Hypothalamus (tissue), 51 donors: Measurements from ENCODE around the gene CEACAM6.

ENCODE experiments used
- DNase-seq, 51 donors: peaks; one replicate each; lab custom pipeline; 2025; lab: John Stamatoyannopoulos, UW

The CEACAM6 gene

DNA sequence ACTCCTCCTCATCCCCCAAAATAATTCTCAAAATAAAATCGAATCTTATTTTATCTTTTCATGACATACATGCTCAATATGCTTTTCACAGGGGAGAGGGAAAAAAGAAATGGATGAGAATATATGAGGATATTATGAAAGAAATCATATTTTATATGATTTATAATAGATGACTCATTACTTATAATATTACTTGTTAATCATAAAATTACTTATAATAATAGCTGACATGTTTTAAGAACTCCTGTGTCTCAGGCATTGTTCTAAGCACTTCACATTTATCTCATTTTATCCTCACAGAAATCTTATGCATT, 38.0 kb downstream of the CEACAM6 start:
- no peak for DNase-seq

DNA sequence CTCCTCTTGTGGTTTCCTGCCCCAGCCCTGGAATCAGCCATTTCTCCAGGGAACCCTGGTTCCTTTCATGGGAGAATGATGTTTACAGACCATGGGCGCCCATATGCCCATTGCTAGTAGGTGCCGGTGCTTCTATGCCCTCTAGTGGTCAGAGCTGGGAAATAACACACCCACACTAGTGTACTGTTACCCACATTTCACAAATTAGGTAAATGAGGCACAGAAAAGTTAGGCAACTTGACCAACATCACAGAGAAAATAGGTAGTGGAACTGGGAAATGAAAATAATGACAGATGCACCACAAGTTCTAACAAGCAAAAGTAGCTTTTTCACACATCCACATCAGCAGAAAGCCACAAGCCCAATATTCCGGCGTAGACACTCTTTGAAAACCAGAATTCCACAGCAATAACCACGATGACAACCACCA, 39.7 kb downstream of the CEACAM6 start:
- peak in 14 of 51 donors; percentile 1 to 33 (median 12) for DNase-seq

DNA sequence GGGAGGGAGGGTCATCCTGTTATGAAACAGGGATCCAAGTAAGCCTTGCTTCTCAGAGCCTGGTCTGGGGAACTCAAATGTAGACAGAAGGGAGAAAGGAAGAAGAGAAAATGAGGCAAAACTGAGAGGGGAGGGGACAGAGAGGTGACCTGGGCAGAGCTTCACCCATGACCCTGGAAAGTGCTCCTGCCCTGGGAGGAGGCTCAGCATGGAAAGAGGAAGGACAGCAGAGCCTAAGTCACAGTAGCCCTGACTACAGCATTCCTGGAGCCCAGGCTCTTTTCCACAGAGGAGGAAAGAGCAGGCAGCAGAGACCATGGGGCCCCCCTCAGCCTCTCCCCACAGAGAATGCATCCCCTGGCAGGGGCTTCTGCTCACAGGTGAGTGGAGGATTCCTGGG, 41.0 kb downstream of the CEACAM6 start, which contains the start of gene CEACAM3:
TSS of gene CEACAM3 (plus strand) at position 226 of the 400 bp plus-strand sequence. CDS start at position 317, 91 bp downstream.
- DNase-seq = no peak

DNA sequence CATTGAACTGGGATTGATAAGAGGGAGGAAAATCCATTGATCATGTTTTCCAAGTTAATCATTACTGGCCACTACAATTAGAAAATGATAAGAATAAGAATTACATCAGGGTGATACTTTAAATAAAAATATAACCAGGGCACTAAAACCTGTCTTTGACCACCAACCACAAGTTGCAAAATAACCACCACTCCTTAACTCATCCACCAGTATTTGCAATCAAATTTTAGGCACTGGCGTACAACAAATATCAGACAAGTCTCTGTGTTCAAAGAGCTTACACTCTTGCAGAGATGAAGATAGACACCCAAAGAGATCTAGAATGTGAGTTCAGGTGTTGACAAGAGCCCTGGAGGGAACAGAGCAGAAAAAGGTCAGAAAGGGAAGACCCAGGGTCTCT, 41.6 kb downstream of the CEACAM6 start:
- DNase-seq = no peak

DNA sequence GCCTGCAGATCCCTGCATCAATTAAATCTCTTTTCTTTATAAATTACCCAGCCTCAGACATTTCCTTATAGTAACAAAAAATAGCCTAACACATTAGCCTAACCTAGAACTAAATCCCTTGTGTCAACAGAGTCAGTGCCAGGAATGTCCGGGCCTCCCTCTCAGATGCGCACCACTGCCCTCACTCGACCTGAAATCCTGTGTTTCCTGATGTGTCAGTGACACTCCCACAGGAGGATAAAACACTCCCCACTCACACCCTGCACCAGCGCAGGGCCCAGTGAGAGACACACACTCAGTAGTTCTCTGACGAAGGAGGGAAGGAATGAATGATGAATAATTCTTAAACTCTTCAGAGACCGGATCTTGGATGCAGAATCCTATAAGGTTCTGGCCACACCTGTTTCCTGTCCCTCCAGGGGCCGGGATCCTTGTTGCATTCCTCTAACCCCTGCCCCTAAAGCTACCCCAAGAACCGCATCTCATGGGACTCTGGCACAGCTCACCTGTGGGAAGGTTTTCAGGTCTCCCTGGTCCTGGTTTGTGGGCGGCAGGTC, 44.2 kb downstream of the CEACAM6 start:
- no peak for DNase-seq

DNA sequence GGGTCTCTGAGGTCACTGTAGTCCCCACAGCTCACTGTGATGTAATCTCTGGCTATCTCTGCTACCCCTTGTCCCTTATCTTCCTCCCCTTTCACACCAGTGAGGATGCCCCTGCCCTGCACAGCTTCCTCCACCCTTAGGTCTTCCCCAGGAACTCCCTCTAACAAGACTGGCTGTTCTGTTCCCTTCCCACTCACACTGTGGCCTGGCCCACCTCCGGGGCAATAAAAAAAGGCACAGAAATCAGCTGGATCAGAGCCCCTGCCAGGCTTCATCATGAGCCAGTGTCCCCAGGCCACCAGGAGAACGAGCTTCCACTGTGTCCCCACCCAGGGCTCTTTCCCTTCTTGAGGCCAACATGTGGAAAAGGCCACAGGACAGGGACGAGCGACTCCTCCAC, 45.7 kb downstream of the CEACAM6 start:
- DNase-seq = no peak

DNA sequence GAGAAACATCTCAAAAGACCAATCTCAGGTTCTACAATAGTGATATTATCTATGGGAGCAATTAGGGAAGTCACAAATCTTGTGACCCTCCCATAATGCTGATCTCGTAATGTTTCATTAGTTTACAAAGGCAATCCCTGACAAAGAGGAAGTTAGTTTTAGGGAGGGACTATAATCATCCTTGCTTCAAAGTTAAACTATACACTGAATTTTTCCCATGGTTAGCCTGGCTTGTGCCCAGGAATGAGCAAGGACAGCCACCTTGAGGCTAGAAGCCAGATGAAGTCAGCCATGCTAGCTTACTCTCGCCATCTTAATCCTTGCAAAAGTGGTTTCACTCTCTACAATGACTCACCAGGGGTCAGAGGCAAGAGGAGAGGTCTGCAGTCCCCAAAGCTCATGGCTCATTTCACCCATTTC, 46.5 kb downstream of the CEACAM6 start:
- no peak for DNase-seq

DNA sequence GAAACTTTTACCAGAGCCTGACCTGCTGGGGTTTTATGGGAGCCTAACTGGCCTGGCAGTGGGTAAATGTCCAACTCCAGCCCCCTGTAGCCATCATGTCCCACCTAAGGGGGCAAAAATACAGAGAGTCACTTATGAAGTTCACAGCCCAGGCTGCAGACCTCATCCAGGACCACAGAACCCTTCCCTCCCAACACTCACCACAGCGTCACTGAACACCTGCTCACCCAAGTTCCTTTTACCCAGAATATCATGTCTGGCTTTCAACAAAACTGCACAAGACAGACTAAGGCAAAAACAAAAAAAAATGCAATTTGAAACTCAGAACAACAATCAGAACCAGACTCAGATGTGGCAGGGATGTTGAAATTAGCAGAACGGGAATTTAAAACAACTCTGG, 47.4 kb downstream of the CEACAM6 start:
- no peak for DNase-seq

DNA sequence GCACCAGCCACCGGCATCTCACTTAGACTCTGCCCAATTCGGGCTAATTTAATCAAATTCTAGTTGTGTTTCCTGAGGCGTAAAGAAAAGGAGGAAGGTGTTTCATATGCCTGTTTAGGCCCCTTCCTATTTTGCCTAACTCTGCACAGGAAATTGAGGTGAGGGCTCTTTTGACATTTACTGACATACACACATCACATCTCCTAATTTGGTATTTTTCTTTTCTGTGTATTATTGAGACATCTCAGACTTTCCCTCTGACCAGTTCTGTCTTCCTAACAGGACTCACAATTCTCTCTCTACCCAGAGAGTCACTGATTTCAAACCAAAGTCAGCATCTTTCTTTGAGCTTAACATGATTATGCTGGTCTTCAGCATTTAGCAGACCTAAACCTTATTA, 49.0 kb downstream of the CEACAM6 start:
- DNase-seq = no peak

DNA sequence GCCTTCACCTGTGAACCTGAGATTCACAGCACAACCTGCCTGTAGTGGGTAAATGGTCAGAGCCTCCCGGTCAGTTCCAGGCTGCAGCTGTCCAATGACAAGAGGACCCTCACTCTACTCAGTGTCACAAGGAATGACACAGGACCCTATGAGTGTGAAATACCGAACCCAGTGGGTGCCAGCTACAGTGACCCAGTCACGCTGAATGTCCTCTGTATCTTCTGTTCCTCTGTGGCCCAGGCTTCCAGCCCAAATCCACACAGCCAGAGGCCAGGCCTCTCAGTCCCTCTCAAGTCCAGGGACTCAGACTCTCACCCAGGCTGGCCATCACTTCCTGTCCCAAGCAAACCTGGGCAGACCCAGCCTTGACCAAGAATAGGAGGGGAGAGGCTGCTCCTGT, 51.8 kb downstream of the CEACAM6 start:
- no peak for DNase-seq

DNA sequence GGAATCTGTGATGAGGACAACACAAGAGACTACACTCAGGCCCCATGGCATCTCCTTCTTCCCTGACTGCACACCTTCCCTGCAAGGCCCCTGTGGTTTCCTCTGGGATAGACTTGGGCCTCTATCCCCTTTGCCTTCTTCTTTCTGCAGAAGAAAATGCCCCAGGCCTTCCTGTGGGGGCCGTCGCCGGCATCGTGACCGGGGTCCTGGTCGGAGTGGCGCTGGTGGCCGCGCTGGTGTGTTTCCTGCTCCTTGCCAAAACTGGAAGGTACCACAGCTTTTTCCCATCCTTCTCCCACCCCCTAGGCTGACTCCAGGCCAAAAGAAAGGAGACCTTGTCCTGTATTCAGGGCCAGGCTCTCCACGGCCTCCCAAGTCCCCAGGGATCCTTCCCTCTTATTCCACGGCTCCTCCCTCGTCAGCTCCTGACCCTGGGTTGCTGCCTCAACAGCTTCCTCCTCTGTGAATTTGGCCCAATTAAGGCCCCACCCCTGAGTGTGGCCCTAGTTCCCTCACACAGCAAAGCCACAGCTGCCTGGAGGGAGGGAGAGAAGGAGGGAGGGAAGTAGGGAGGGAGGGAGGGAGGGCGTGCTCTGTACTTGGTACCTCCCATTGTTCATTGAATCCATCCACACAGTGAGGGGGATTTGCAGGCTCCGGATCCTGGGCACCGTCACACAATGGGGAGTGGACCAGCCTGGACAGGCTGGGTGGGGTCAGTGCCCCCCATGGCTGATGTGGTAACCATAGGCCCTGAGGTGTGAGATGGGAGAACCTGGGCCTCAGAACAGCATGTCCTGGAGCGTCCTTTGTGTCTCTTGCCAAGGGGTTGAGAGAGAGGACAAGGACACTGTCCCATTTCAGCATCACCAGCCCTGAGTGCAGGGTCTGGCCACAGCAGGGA, 53.6 kb downstream of the CEACAM6 start:
- DNase-seq = peak in 1 of 51 donors; percentile 1

DNA sequence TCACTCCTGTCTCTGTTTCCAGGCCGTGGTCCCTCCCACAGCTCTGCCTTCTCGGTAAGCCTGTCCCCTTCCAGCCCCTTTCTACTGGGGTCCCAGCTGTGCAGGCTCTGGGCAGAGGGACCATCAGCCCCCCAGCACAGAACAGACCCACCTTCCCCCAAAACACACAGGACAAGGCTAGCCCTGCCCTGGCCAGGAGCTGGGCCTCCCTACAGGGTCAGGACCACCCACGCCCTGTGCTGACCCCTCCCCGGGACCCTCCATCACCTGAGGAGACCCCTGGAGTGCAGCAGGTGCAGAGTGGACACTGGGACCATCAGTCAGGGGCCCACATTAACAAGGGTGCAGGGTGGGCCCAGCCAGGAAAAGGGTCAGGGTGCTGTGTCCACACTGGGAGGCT, 55.0 kb downstream of the CEACAM6 start:
- no peak for DNase-seq

DNA sequence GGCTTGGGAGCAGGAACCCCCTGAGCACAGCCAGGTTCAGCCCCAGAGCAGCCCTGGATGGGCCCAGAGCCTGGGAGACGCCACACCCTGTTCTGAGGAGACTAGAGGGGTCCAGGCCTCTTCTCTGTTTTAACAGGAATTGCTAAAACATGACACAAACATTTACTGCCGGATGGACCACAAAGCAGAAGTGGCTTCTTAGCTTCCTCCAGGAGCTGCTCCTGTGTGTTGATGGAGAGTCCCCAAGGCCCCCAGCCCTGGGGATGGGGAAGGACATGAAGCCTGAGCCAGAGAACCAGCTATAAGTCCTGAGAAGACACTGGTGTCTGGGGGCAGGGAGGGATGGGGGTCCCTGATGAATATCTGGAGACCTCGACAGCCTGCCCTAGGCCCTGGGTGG, 55.7 kb downstream of the CEACAM6 start:
- peak in 13 of 51 donors; percentile 1 to 37 (median 6) for DNase-seq

DNA sequence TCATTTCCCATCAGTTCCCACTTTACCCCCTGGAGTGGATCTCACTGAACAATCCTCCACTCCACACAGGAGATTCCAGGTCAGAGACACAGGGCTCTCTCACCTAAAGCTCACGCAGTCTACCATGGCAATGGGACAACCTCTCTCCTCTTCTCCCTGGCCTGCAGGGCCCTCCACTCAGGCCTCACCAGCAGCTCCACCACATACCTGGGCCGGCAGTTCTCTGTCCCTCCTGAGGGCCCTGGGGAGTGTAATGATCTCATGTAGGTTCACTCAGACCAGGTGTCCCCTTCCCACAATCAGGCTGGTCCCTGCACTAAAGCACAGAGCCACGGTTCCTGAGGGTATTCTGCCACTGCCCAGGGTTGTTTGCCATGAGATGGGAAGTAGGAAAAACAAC, 56.7 kb downstream of the CEACAM6 start:
- no peak for DNase-seq

DNA sequence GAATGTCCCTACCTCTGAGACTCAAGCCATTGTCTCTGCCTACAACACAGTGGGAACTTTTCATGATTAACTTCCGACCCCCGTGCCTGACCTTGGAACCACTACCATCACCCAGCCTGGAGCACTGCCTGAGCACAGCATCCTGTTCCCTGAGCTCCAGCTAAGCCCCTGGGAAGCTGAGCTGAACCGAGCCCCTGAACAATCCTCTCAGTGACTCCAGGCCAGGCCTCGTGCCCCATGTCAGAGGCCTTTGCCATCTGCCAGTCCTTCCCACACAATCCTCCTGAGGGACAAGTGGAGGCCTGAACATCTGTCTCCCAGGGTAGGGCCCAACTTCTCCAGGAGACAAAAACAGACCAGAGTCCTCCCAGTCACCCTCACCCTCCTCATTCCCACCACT, 58.6 kb downstream of the CEACAM6 start:
- no peak for DNase-seq

DNA sequence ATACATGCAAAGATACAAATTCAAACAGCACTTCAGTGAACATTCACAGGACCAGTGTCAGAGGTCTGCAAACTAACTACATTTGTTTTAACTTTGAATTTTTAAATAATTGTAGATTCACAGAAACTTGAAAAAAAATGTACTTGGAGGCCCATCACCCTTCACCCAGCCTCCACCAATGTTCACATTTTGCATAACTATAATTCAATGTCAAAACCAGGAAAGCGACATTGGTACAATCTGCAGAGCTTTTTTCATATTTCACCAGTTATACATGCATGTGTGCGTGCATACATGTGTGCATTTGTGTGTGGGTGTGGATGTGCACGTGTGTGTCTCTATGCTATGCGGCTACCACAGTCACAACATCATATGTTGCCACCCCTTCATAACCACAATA, 60.0 kb downstream of the CEACAM6 start:
- no peak for DNase-seq

DNA sequence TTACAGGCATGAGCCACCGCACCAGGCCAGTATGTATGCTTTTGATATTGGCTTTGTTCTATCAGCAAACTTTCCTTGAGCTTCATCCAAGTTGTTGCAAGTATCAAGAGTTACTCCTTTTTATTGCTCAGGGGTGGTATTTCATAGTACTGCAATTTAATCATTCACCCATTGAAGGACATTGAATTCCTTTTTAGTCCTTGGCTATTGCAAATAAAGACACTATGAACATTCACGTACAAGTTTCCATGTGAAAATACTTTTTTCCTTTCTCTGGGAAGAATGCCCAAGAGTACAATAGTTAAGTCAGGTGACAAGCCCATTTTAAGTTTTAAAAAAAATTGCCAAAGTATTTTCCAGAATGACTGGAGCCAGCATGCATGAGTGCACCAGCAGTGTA, 61.4 kb downstream of the CEACAM6 start:
- no peak for DNase-seq

DNA sequence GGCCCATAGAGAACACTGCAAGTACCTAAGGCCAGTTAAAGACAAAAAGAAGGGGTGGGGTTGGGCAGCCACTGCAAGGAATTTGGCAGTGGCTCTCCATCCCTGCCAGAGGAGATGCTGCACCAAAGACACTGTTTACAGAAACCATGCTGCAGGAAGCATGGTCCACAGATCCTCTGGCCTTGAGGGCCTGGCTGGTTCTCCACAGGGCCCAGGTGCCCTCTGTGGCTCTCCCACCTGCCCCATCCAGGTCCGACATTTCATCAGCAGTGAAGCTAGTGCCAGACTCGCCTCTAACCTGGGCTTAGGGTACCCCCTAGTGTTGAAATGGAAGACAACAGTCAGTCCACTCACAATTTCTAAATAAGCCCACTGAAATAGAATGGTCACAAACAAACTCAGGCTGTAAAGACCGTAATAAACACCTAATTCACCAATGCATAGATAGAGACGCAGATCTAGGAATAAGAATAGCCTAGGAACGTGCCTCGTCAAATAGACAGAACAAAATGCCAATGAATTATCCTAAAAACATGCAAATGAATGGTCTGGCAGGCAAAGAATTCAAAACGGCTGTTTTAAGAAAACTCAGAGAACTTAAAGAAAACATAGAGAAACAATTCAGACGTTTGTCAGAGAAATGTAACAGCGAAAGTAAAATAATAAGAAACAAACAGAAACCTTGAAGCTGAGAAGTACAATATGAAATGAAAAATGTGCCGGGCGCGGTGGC, 65.8 kb downstream of the CEACAM6 start:
- DNase-seq = peak in 8 of 51 donors; percentile 1 to 20 (median 6)
